Islet precursor cell (in vitro differentiated cells): ENCODE measurements around the gene MBP.

Source experiments
- DNase-seq: peaks from one replicate; pipeline ENCODE4 v3.0.0-alpha.2; 2018

MBP gene

DNA sequence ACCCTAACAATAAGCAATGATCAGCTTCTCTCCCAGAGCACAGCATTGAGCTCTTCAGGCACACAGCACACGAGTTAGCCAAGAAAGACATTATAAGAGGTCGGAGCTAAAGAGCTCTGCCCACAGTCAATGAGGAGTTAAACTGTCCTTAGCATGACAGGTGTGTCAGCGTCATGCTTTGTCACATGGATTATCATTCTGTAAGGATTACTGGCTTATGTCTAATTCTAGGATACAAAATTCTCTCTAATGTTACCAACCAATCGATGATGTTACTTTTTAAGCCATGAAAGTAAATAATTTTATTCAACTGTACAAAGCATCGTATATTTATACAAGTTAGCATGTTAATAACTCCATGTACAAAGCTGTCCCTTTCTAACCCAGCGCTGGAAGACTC lies 201.4 kb downstream of the MBP start:
- DNase-seq: no peak
